GM12878 (cell line): ENCODE results near the gene RAC3. TPM values are rescaled to one million over a fixed set of nuclear protein-coding genes. Genes with fewer than 3 reads are reported as not detected.

ENCODE experiments used
- BMI1 ChIP-seq: fragments of 450-650 bp; IDR thresholded peaks from 2 replicates; pipeline ENCODE4 v1.6.1; 2016; ENCODE audit warnings: mild to moderate bottlenecking, moderate library complexity, borderline replicate concordance
- BRCA1 ChIP-seq: IDR thresholded peaks from 2 replicates; pipeline ENCODE4 v1.6.1; 2011; ENCODE audit warnings: low read depth, low read length, improper control_type of control experiment
- NR2C2 ChIP-seq: IDR thresholded peaks from 2 replicates; pipeline ENCODE4 v1.6.1; 2011; ENCODE audit warnings: borderline replicate concordance, low read depth; ENCODE audit not compliant: control insufficient read depth, insufficient read length
- NRF1 ChIP-seq: conservative IDR thresholded peaks from 2 replicates; pipeline ENCODE4 v1.6.1; 2011; ENCODE audit warnings: mild to moderate bottlenecking, low read depth, low read length, improper control_type of control experiment
- POLR2AphosphoS2 ChIP-seq: IDR thresholded peaks from 2 replicates; pipeline ENCODE4 v1.6.1; 2011; ENCODE audit warnings: low read depth, mild to moderate bottlenecking, low read length, improper control_type of control experiment, moderate library complexity
- POLR2AphosphoS5 ChIP-seq: IDR thresholded peaks from 2 replicates; pipeline ENCODE4 v1.6.1; 2011; ENCODE audit warnings: mild to moderate bottlenecking, low read length, inconsistent platforms
- RBBP5 ChIP-seq: fragments of 200-600 bp; sonication (generic); conservative IDR thresholded peaks from 2 replicates; pipeline ENCODE4 v1.6.1; 2016
- TAF1 ChIP-seq: IDR thresholded peaks from 2 replicates; pipeline ENCODE4 v1.6.1; 2011; ENCODE audit warnings: mild to moderate bottlenecking, low read depth, low read length, borderline replicate concordance
- TBL1XR1 ChIP-seq: IDR thresholded peaks from 2 replicates; pipeline ENCODE4 v1.6.1; 2012; ENCODE audit warnings: low read depth, low read length, improper control_type of control experiment
- ZNF384 ChIP-seq: IDR thresholded peaks from 2 replicates; pipeline ENCODE4 v1.6.1; 2012; ENCODE audit warnings: low read depth, mild to moderate bottlenecking, low read length, improper control_type of control experiment, borderline replicate concordance
- ZSCAN29 ChIP-seq: fragments of 450-650 bp; IDR thresholded peaks from 2 replicates; pipeline ENCODE4 v1.6.1; 2017; ENCODE audit warnings: mild to moderate bottlenecking, moderate library complexity
- polyA plus RNA-seq, 11 experiments: library from polyadenylated mRNA; depleted of rRNA in 4 of 11; unstranded in 6 of 11; stranded (reverse) in 5 of 11; fragments of >200 nt; fragmentation: Nextera tagmentation in 4 of 11; fragmentation: Illumina TruSeq in 1 of 11; extraction: Ambion mirVana in 4 of 11; extraction: Trizol in 1 of 11; gene quantifications; 1 replicate in 1 of 11; 2 replicates in 10 of 11; pipeline versions ENCODE4 v1.2.1 to v1.2.3, GENCODE V29; 2011 to 2016; ENCODE audit warnings: inconsistent platforms in 2 of 11, missing spikeins in 2 of 11, low read depth in 1 of 11
- total RNA-seq, 4 experiments: library from RNA; depleted of rRNA in 3 of 4; stranded (reverse); fragments of >200 nt in 3 of 4; fragmentation: Illumina TruSeq in 1 of 4; extraction: Trizol in 1 of 4; gene quantifications; 2 replicates each; pipeline versions ENCODE4 v1.2.1 to v1.2.3, GENCODE V29; 2013 to 2021
- TF ChIP-seq, protein P1 (sequence below): fragments of 450-650 bp; IDR thresholded peaks from 2 replicates; pipeline ENCODE4 v1.6.1; 2016; ENCODE audit warnings: mild to moderate bottlenecking, moderate library complexity, borderline replicate concordance

The RAC3 gene
- total and polyA plus RNA-seq, 10 of the 15 experiments (the other 5 are each of a cell fraction or from before 2014, with no cell fraction given) = 0.11 to 32.9 (median 6.7) TPM

DNA sequence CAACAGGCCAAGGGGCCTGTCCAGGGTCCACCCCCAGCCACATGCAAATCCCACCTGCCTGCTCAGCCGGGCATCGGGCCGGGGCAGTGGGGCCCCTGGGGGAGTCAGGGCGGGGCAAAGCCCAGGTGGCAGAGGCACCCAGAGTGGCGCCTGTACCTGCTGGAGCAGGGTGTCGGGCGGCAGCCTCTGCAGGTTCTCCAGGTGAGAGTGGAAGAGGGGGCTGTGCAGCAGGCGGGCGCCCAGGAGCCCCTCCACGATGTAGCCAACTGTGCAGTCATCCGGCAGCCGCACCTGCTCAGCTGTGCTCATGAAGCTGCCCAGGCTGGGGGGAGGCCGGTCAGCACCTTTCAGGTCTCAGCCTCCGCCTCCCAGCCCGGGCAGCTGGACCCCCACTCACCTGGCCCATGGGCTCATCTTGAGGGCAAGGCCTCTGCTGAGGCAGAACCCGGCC, 18.1 kb downstream of the RAC3 start (continued):
- TF ChIP-seq BMI1 = no peak
- no peak for TF ChIP-seq BRCA1
- TF ChIP-seq NRF1 = no peak
- no peak for TF ChIP-seq RBBP5
- TF ChIP-seq TBL1XR1 = no peak
- no peak for TF ChIP-seq POLR2AphosphoS2
- TF ChIP-seq ZSCAN29 = no peak
- TF ChIP-seq NR2C2 = no peak
- TF ChIP-seq, protein P1, sequence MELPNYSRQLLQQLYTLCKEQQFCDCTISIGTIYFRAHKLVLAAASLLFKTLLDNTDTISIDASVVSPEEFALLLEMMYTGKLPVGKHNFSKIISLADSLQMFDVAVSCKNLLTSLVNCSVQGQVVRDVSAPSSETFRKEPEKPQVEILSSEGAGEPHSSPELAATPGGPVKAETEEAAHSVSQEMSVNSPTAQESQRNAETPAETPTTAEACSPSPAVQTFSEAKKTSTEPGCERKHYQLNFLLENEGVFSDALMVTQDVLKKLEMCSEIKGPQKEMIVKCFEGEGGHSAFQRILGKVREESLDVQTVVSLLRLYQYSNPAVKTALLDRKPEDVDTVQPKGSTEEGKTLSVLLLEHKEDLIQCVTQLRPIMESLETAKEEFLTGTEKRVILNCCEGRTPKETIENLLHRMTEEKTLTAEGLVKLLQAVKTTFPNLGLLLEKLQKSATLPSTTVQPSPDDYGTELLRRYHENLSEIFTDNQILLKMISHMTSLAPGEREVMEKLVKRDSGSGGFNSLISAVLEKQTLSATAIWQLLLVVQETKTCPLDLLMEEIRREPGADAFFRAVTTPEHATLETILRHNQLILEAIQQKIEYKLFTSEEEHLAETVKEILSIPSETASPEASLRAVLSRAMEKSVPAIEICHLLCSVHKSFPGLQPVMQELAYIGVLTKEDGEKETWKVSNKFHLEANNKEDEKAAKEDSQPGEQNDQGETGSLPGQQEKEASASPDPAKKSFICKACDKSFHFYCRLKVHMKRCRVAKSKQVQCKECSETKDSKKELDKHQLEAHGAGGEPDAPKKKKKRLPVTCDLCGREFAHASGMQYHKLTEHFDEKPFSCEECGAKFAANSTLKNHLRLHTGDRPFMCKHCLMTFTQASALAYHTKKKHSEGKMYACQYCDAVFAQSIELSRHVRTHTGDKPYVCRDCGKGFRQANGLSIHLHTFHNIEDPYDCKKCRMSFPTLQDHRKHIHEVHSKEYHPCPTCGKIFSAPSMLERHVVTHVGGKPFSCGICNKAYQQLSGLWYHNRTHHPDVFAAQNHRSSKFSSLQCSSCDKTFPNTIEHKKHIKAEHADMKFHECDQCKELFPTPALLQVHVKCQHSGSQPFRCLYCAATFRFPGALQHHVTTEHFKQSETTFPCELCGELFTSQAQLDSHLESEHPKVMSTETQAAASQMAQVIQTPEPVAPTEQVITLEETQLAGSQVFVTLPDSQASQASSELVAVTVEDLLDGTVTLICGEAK = no peak
- TF ChIP-seq POLR2AphosphoS5 = no peak
- no peak for TF ChIP-seq TAF1
- no peak for TF ChIP-seq ZNF384
- TF ChIP-seq, all 136 proteins: peak for 0
